SK-N-SH (cell line): ENCODE data around the gene SELENOH. TPM values are rescaled to one million over a fixed set of nuclear protein-coding genes. Genes with fewer than 3 reads are reported as not detected.
"Not testable (repeated sequence)": the region's sequence is repeated elsewhere in the genome, so short reads cannot be mapped to it uniquely, and the experiment has no call there.

Experiments used
- CTCF ChIA-PET: fragments of 300-600, 350-600 bp; formaldehyde crosslinking; extraction: SDS; loops from one replicate; lab custom pipeline; 2021; lab: Yijun Ruan, JAX
- POLR2A ChIA-PET: fragments of 350-600 bp; sonication (Branson Sonifier 250); formaldehyde crosslinking; extraction: SDS; loops from one replicate; lab custom pipeline; 2020; ENCODE audit warnings: antibody characterized with exemption, inconsistent platforms; lab: Yijun Ruan, JAX
- DNase-seq: peaks from one replicate; pipeline ENCODE4 v3.0.0; 2012
- H2AFZ ChIP-seq: fragments of 200-600 bp; sonication (generic); 2 replicates; pipeline ENCODE4 v1.8.1; 2016; ENCODE audit warnings: antibody characterized with exemption, mild to moderate bottlenecking, low read depth
- H3F3A ChIP-seq: fragments of 200-600 bp; sonication (generic); replicated peaks from 2 replicates; pipeline ENCODE3; 2016; ENCODE audit warnings: antibody characterized with exemption, mild to moderate bottlenecking; ENCODE audit not compliant: insufficient read depth
- H3K27ac ChIP-seq, 2 experiments: fragments of 200-500 bp in 1 of 2; fragments of 200-600 bp in 1 of 2; sonication (Bioruptor generic) in 1 of 2; sonication (generic), shearing (Covaris generic) in 1 of 2; 2 replicates each; pipeline versions ENCODE4 v1.5.1 to v1.6.1; 2014 to 2016; ENCODE audit warnings: low read depth in 2 of 2, inconsistent platforms in 1 of 2, low read length in 1 of 2, mild to moderate bottlenecking in 1 of 2, mixed read lengths in 1 of 2
- H3K27me3 ChIP-seq: fragments of 200-600 bp; sonication (generic), shearing (Covaris generic); 2 replicates; pipeline ENCODE4 v1.6.1; 2016; ENCODE audit warnings: mixed run types; ENCODE audit not compliant: insufficient read depth
- H3K36me3 ChIP-seq, 2 experiments: fragments of 200-500 bp in 1 of 2; fragments of 200-600 bp in 1 of 2; sonication (Bioruptor generic) in 1 of 2; sonication (generic) in 1 of 2; replicated peaks in 1 of 2; 2 replicates each; pipeline versions ENCODE3 to v1.5.1; 2014 to 2016; ENCODE audit warnings: low read length in 1 of 2, mild to moderate bottlenecking in 1 of 2; ENCODE audit not compliant: insufficient read depth in 2 of 2, control insufficient read depth in 1 of 2
- H3K4me1 ChIP-seq, 2 experiments: fragments of 200-500 bp in 1 of 2; fragments of 200-600 bp in 1 of 2; sonication (Bioruptor generic) in 1 of 2; sonication (generic), shearing (Covaris generic) in 1 of 2; 2 replicates each; pipeline versions ENCODE4 v1.5.1 to v1.6.1; 2014 to 2016; ENCODE audit warnings: low read depth in 1 of 2, low read length in 1 of 2, mixed run types in 1 of 2; ENCODE audit not compliant: insufficient read depth in 2 of 2, control insufficient read depth in 1 of 2
- H3K4me2 ChIP-seq: fragments of 200-600 bp; sonication (generic), shearing (Covaris generic); 2 replicates; pipeline ENCODE4 v1.6.1; 2017; ENCODE audit warnings: mixed run types
- H3K4me3 ChIP-seq, 2 experiments: fragments of 200-500 bp in 1 of 2; fragments of 200-600 bp in 1 of 2; sonication (Bioruptor generic) in 1 of 2; sonication (generic), shearing (Covaris generic) in 1 of 2; 2 replicates each; pipeline versions ENCODE4 v1.5.1 to v1.8.1; 2014 to 2016; ENCODE audit warnings: low read depth in 2 of 2, inconsistent platforms in 1 of 2, low read length in 1 of 2, mild to moderate bottlenecking in 1 of 2, mixed read lengths in 1 of 2, moderate library complexity in 1 of 2
- H3K79me2 ChIP-seq: fragments of 200-600 bp; sonication (generic); 2 replicates; pipeline ENCODE4 v1.8.1; 2017; ENCODE audit warnings: mild to moderate bottlenecking; ENCODE audit not compliant: insufficient read depth
- H3K9ac ChIP-seq: fragments of 200-600 bp; sonication (generic); 2 replicates; pipeline ENCODE4 v1.6.1; 2017; ENCODE audit warnings: mixed run types
- H3K9me2 ChIP-seq: fragments of 200-600 bp; sonication (generic); 2 replicates; pipeline ENCODE4 v1.6.1; 2017; ENCODE audit warnings: mixed run types
- H3K9me3 ChIP-seq: fragments of 200-600 bp; sonication (generic); 2 replicates; pipeline ENCODE4 v1.6.1; 2017; ENCODE audit warnings: mixed run types, mild to moderate bottlenecking, moderate library complexity
- H4K20me1 ChIP-seq: fragments of 200-600 bp; sonication (generic); 2 replicates; pipeline ENCODE4 v1.6.1; 2017; ENCODE audit warnings: mild to moderate bottlenecking, mixed run types; ENCODE audit not compliant: insufficient read depth
- CHD2 ChIP-seq: fragments of 150-350 bp; IDR thresholded peaks from 2 replicates; pipeline ENCODE4 v1.6.1; 2018; ENCODE audit warnings: low read length; ENCODE audit not compliant: partially characterized antibody
- ELF1 ChIP-seq: IDR thresholded peaks from 2 replicates; pipeline ENCODE4 v1.4.0; 2012
- FOSL2 ChIP-seq: IDR thresholded peaks from 2 replicates; pipeline ENCODE4 v1.4.0; 2012; ENCODE audit warnings: low read depth, mild to moderate bottlenecking, moderate library complexity, borderline replicate concordance
- RCOR1 ChIP-seq: fragments of 150-350 bp; IDR thresholded peaks from 2 replicates; pipeline ENCODE4 v1.6.1; 2017; ENCODE audit warnings: antibody characterized with exemption, low read length
- TCF12 ChIP-seq: IDR thresholded peaks from 2 replicates; pipeline ENCODE4 v1.4.0; 2012
- TEAD4 ChIP-seq: IDR thresholded peaks from 2 replicates; pipeline ENCODE4 v1.4.0; 2012; ENCODE audit warnings: mild to moderate bottlenecking, borderline replicate concordance; ENCODE audit not compliant: insufficient read depth
- WGBS: methylation state at CpG from one replicate; pipeline ENCODE4 v1.1.6; 2017; ENCODE audit warnings: low lambda C conversion rate; 5-methylcytosine and 5-hydroxymethylcytosine counted together
- polyA plus RNA-seq, 3 experiments: library from polyadenylated mRNA; depleted of rRNA; stranded (reverse); fragments of >200 nt; gene quantifications; 2 replicates each; pipeline ENCODE4 v1.2.3, GENCODE V29; 2012
- TF ChIP-seq, protein P1 (sequence below): fragments of 150-350 bp; IDR thresholded peaks from 2 replicates; pipeline ENCODE4 v1.6.1; 2016; ENCODE audit warnings: mild to moderate bottlenecking, low read depth, low read length
- TF ChIP-seq, protein P2 (sequence below): fragments of 200-600 bp; sonication (generic); IDR thresholded peaks from 2 replicates; pipeline ENCODE4 v1.6.1; 2017; ENCODE audit warnings: antibody characterized with exemption, mild to moderate bottlenecking, moderate library complexity

The SELENOH gene
- polyA plus RNA-seq, 1 of the 3 experiments (the other 2 are of a cell fraction), result 333 TPM

DNA sequence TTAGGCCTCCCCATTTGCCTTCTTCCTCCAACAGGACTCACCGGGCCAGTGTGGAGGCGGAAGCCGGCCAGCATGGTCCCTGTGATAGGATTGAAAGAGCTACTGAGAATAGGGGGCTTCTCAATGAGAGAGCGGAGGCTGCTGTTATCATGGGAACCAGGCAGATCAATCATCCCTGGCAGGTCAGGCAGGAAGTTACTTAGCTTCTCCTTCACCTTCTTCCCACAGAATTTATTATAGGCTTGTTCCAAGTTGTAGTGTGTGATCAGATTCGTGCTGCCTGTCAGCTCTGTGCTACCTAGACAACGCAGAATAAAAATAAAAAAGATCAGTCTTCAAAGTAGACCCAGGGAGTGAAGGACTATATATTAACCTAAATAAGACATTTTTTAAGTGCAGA is 36.4 kb upstream of the SELENOH start:
- CTCF ChIA-PET, result interaction anchor here (1.1 to 1.5 kb wide), 4 partner anchors 17 to 178 kb away, joined by 3 to 4 read pairs (median 4); no protein-coding TSS in a partner anchor
- H3K36me3 ChIP-seq, result peaks cover 40 to 53% of the 10 kb centered on the region in 2 experiments
- no peak for DNase-seq
- H3K4me3 ChIP-seq, result no peak overlapping the region
- H2AFZ ChIP-seq, result no peak overlapping the region
- no peaks in the 10 kb centered on the region for H3K9me2 ChIP-seq
- 98% methylated on average over 5 of the region's 6 CpGs for WGBS
- no peak overlapping the region for H3K9ac ChIP-seq
- H3K9me3 ChIP-seq, result no peaks in the 10 kb centered on the region
- H3F3A ChIP-seq, result peaks cover 34% of the 10 kb centered on the region
- TF ChIP-seq, protein P1, sequence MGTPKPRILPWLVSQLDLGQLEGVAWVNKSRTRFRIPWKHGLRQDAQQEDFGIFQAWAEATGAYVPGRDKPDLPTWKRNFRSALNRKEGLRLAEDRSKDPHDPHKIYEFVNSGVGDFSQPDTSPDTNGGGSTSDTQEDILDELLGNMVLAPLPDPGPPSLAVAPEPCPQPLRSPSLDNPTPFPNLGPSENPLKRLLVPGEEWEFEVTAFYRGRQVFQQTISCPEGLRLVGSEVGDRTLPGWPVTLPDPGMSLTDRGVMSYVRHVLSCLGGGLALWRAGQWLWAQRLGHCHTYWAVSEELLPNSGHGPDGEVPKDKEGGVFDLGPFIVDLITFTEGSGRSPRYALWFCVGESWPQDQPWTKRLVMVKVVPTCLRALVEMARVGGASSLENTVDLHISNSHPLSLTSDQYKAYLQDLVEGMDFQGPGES, result no peak
- TF ChIP-seq RCOR1 (no peak), FOSL2 (no peak), ELF1 (no peak), TCF12 (no peak), CHD2 (no peak), TEAD4 (no peak)
- TF ChIP-seq, protein P2, sequence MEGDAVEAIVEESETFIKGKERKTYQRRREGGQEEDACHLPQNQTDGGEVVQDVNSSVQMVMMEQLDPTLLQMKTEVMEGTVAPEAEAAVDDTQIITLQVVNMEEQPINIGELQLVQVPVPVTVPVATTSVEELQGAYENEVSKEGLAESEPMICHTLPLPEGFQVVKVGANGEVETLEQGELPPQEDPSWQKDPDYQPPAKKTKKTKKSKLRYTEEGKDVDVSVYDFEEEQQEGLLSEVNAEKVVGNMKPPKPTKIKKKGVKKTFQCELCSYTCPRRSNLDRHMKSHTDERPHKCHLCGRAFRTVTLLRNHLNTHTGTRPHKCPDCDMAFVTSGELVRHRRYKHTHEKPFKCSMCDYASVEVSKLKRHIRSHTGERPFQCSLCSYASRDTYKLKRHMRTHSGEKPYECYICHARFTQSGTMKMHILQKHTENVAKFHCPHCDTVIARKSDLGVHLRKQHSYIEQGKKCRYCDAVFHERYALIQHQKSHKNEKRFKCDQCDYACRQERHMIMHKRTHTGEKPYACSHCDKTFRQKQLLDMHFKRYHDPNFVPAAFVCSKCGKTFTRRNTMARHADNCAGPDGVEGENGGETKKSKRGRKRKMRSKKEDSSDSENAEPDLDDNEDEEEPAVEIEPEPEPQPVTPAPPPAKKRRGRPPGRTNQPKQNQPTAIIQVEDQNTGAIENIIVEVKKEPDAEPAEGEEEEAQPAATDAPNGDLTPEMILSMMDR, result no peak
- no peaks in the 10 kb centered on the region for H3K27me3 ChIP-seq
- no peak overlapping the region for H3K4me2 ChIP-seq
- H3K27ac ChIP-seq, result no peak overlapping the region
- H4K20me1 ChIP-seq, result no peaks in the 10 kb centered on the region; the same call in 1 of the 2 replicates
- POLR2A ChIA-PET, result interaction anchor here (0.6 kb wide), 2 partner anchors 11 to 464 kb away, joined by 3 to 4 read pairs; no protein-coding TSS in a partner anchor
- H3K79me2 ChIP-seq, result peaks cover 55% of the 10 kb centered on the region
- peaks cover 0 to 3% of the 10 kb centered on the region in 2 experiments; a peak in 1 of 4 replicates for H3K4me1 ChIP-seq

DNA sequence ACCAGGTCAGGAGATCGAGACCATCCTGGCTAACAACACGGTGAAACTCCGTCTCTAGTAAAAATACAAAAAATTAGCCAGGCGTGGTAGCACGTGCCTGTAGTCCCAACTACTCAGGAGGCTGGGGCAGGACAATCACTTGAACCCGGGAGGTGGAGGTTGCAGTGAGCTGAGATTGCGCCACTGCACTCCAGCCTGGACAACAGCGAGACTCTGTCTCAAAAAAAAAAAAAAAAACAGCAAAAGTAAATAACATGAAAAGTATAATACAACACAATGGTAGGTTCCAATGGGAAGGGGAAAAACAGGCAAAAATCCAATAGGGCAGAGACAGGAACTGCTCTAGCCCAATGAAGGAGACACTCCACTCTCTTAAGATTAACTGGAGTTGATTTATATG is 35.9 kb upstream of the SELENOH start:
- not testable (repeated sequence) for H3K27me3 ChIP-seq, H3K9me3 ChIP-seq, H3K4me3 ChIP-seq, H3K4me2 ChIP-seq, H3K9me2 ChIP-seq, H3K9ac ChIP-seq, H4K20me1 ChIP-seq, DNase-seq, H3K4me1 ChIP-seq, H2AFZ ChIP-seq, H3K27ac ChIP-seq
- 98% methylated on average over 8 of the region's 8 CpGs for WGBS
- POLR2A ChIA-PET, result interaction anchor here (0.6 kb wide), 1 partner anchor 465 kb away, joined by 3 read pairs; no protein-coding TSS in a partner anchor
- CTCF ChIA-PET, result interaction anchor here (1.1 to 1.4 kb wide), 3 partner anchors 18 to 137 kb away, joined by 3 to 4 read pairs (median 3); no protein-coding TSS in a partner anchor
- Histone ChIP-seq H3K79me2 (peaks cover 60% of the 10 kb centered on the region), H3F3A (peaks cover 34% of the 10 kb centered on the region), H3K36me3 (peaks cover 36 to 50% of the 10 kb centered on the region in 2 experiments)
